HepG2 (cell line): ENCODE results near the gene ACBD6.

Experiments used
- CTCF ChIP-seq: sonication (generic); formaldehyde crosslinking; IDR thresholded peaks from 2 replicates; pipeline ENCODE4 v1.5.0; 2020; ENCODE audit warnings: mild to moderate bottlenecking, missing genetic modification reagents, moderate library complexity
- FOXJ3 ChIP-seq: sonication (generic); formaldehyde crosslinking; IDR thresholded peaks from 2 replicates; pipeline ENCODE4 v1.4.0; 2020; ENCODE audit warnings: missing genetic modification reagents, mild to moderate bottlenecking, borderline replicate concordance
- HDAC6 ChIP-seq: fragments of 200-600 bp; sonication (generic); IDR thresholded peaks from 2 replicates; pipeline ENCODE4 v1.7.0; 2017; ENCODE audit warnings: mild to moderate bottlenecking, antibody characterized with exemption, low read length, low read depth
- POLR2A ChIP-seq, 2 experiments: IDR thresholded peaks; 2 replicates each; pipeline ENCODE4 v1.6.1; 2011; ENCODE audit warnings: low read depth in 2 of 2, low read length in 2 of 2, mild to moderate bottlenecking in 1 of 2, moderate library complexity in 1 of 2; ENCODE audit not compliant: insufficient read depth in 1 of 2
- PREB ChIP-seq: sonication (generic); formaldehyde crosslinking; IDR thresholded peaks from 2 replicates; pipeline ENCODE4 v1.4.0; 2020; ENCODE audit warnings: missing genetic modification reagents
- RARA ChIP-seq: IDR thresholded peaks from 2 replicates; pipeline ENCODE4 v1.6.1; 2016; ENCODE audit warnings: missing genetic modification reagents, missing compliant biosample characterization
- SMARCC2 ChIP-seq: fragments of 450-650 bp; IDR thresholded peaks from 2 replicates; pipeline ENCODE4 v1.6.1; 2017; ENCODE audit warnings: antibody characterized with exemption, mild to moderate bottlenecking
- STAT5B ChIP-seq: sonication (generic); formaldehyde crosslinking; IDR thresholded peaks from 2 replicates; pipeline ENCODE4 v1.4.0; 2020; ENCODE audit warnings: missing genetic modification reagents
- TBX3 ChIP-seq: fragments of 450-650 bp; IDR thresholded peaks from 2 replicates; pipeline ENCODE4 v1.6.1; 2017; ENCODE audit warnings: antibody characterized with exemption, mild to moderate bottlenecking, inconsistent platforms, borderline replicate concordance
- ZNF274 ChIP-seq: sonication (generic); formaldehyde crosslinking; IDR thresholded peaks from 2 replicates; pipeline ENCODE4 v1.5.1; 2020; ENCODE audit warnings: mild to moderate bottlenecking, missing genetic modification reagents
- ZNF552 ChIP-seq: sonication (generic); formaldehyde crosslinking; IDR thresholded peaks from 2 replicates; pipeline ENCODE4 v1.9.0; 2022; ENCODE audit warnings: missing genetic modification reagents, mild to moderate bottlenecking, borderline replicate concordance

GRCh38 chr1:180280617-180281016 is 221.8 kb downstream of the ACBD6 start:
- TF ChIP-seq TBX3 (no peak), STAT5B (CRISPR knock-in tag) (no peak), FOXJ3 (no peak), ZNF274 (CRISPR knock-in tag) (no peak), PREB (CRISPR knock-in tag) (no peak), CTCF (CRISPR knock-in tag) (no peak), SMARCC2 (no peak), ZNF552 (CRISPR knock-in tag) (no peak), POLR2A (IDR thresholded peaks at IDR 0.05; ENCODE audit: insufficient read depth in 1 of 2, low read depth in 2 of 2, low read length in 2 of 2) (no peak), RARA (CRISPR knock-in tag) (no peak), HDAC6 (no peak)
